ENCODE measurements around the gene ACOX1.

Gene ACOX1

DNA sequence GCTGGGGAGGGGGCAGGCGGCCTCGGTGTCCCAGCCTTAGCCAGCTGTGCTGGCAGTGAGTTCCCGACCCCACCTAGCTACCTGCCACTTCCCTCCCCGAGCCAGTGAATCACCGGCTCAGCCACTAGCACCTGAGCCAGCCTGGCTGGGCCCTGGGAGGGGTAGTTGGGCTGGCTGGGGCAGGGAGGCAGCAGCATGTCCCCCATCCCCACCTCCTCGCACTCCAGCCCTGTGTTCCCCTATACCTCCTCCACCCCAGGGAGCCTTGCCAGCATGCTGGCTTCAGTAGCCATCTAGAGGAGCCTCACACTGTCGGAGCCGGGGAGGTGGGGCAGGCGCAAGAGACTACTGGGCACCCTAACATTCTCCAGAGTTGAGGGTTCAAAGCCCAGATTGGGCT is 45.4 kb upstream of the ACOX1 start:
- Histone ChIP-seq H3K9ac (no peak overlapping the region), H3K4me2 (no peak overlapping the region), H2AFZ (ENCODE audit: low read depth) (no peak overlapping the region), H3K27me3 (ENCODE audit: insufficient read depth, low read depth) (no peaks in the 10 kb centered on the region; the same call in 1 of the 2 replicates), H3K36me3 (ENCODE audit: insufficient read depth) (no peaks in the 10 kb centered on the region), H3K27ac (no peak overlapping the region), H3K4me3 (IDR thresholded peaks at IDR 0.05; ENCODE audit: insufficient read depth, low read depth, low read length) (no peak overlapping the region), H4K20me1 (ENCODE audit: insufficient read depth) (no peaks in the 10 kb centered on the region), H3K4me1 (ENCODE audit: low read depth, poor library complexity, severe bottlenecking) (no peaks in the 10 kb centered on the region), H3K79me2 (ENCODE audit: insufficient read depth, low read depth) (no peaks in the 10 kb centered on the region)
- TF ChIP-seq, protein P1, sequence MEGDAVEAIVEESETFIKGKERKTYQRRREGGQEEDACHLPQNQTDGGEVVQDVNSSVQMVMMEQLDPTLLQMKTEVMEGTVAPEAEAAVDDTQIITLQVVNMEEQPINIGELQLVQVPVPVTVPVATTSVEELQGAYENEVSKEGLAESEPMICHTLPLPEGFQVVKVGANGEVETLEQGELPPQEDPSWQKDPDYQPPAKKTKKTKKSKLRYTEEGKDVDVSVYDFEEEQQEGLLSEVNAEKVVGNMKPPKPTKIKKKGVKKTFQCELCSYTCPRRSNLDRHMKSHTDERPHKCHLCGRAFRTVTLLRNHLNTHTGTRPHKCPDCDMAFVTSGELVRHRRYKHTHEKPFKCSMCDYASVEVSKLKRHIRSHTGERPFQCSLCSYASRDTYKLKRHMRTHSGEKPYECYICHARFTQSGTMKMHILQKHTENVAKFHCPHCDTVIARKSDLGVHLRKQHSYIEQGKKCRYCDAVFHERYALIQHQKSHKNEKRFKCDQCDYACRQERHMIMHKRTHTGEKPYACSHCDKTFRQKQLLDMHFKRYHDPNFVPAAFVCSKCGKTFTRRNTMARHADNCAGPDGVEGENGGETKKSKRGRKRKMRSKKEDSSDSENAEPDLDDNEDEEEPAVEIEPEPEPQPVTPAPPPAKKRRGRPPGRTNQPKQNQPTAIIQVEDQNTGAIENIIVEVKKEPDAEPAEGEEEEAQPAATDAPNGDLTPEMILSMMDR (conservative IDR thresholded peaks at IDR 0.05; ENCODE audit: low read depth, low read length) = no peak

DNA sequence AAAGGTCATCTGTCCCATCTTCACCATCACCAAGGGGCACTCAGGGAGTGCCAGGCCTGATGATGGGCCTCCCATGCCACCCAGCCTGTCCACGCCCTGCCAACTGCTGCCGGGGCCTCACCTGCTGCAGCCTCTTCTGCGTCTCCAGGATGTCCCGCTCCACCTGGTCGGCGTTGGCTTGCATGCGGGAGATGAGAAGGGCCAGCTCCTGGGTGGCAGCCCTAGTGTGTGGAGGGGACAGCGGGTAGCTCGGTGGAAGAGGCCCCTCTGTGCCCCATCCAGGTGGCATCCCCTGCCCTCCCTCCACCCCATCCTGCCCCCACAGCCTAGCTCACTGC is 44.9 kb upstream of the ACOX1 start:
- Histone ChIP-seq H3K36me3 (ENCODE audit: insufficient read depth) (no peaks in the 10 kb centered on the region), H3K79me2 (ENCODE audit: insufficient read depth, low read depth) (no peaks in the 10 kb centered on the region), H3K4me1 (ENCODE audit: low read depth, poor library complexity, severe bottlenecking) (no peaks in the 10 kb centered on the region), H4K20me1 (ENCODE audit: insufficient read depth) (no peaks in the 10 kb centered on the region), H3K9ac (no peak overlapping the region), H2AFZ (ENCODE audit: low read depth) (no peak overlapping the region), H3K27ac (no peak overlapping the region), H3K27me3 (ENCODE audit: insufficient read depth, low read depth) (no peaks in the 10 kb centered on the region; the same call in 1 of the 2 replicates), H3K4me2 (no peak overlapping the region), H3K4me3 (IDR thresholded peaks at IDR 0.05; ENCODE audit: insufficient read depth, low read depth, low read length) (no peak overlapping the region)
- TF ChIP-seq, protein P1 (conservative IDR thresholded peaks at IDR 0.05; ENCODE audit: low read depth, low read length) = no peak

GRCh38 chr17:76022973-76023899 is 44.3 kb upstream of the ACOX1 start:
- Histone ChIP-seq H3K4me3 (IDR thresholded peaks at IDR 0.05; ENCODE audit: insufficient read depth, low read depth, low read length) (no peak overlapping the region), H3K4me2 (no peak overlapping the region), H4K20me1 (ENCODE audit: insufficient read depth) (no peaks in the 10 kb centered on the region), H3K4me1 (ENCODE audit: low read depth, poor library complexity, severe bottlenecking) (no peaks in the 10 kb centered on the region), H3K27ac (no peak overlapping the region), H2AFZ (ENCODE audit: low read depth) (no peak overlapping the region), H3K79me2 (ENCODE audit: insufficient read depth, low read depth) (no peaks in the 10 kb centered on the region), H3K9ac (no peak overlapping the region), H3K27me3 (ENCODE audit: insufficient read depth, low read depth) (no peaks in the 10 kb centered on the region; the same call in 1 of the 2 replicates), H3K36me3 (ENCODE audit: insufficient read depth) (no peaks in the 10 kb centered on the region)
- TF ChIP-seq, protein P1 (conservative IDR thresholded peaks at IDR 0.05; ENCODE audit: low read depth, low read length) = no peak

GRCh38 chr17:76022285-76022684 is 43.3 kb upstream of the ACOX1 start:
- Histone ChIP-seq H3K9ac (no peak overlapping the region), H3K36me3 (ENCODE audit: insufficient read depth) (no peaks in the 10 kb centered on the region), H3K4me3 (IDR thresholded peaks at IDR 0.05; ENCODE audit: insufficient read depth, low read depth, low read length) (no peak overlapping the region), H3K27me3 (ENCODE audit: insufficient read depth, low read depth) (no peaks in the 10 kb centered on the region; the same call in 1 of the 2 replicates), H2AFZ (ENCODE audit: low read depth) (no peak overlapping the region), H3K27ac (no peak overlapping the region), H4K20me1 (ENCODE audit: insufficient read depth) (no peaks in the 10 kb centered on the region), H3K79me2 (ENCODE audit: insufficient read depth, low read depth) (no peaks in the 10 kb centered on the region), H3K4me2 (no peak overlapping the region), H3K4me1 (ENCODE audit: low read depth, poor library complexity, severe bottlenecking) (no peaks in the 10 kb centered on the region)
- TF ChIP-seq, protein P1 (conservative IDR thresholded peaks at IDR 0.05; ENCODE audit: low read depth, low read length) = no peak
